K562 (cell line): ENCODE data around the gene ZNF273. TPM values are rescaled to one million over a fixed set of nuclear protein-coding genes. Genes with fewer than 3 reads are reported as not detected.
"Not testable (repeated sequence)": the region's sequence is repeated elsewhere in the genome, so short reads cannot be mapped to it uniquely, and the experiment has no call there.

Experiments
- ATAC-seq: fragments of 200-7000 bp; cut with Tn5 transposase; 3 replicates; pipeline ENCODE4 v1.9.1; 2020; ENCODE audit warnings: moderate library complexity
- BruUV-seq: library from RNA; stranded (reverse); fragments of 400-500 nt; replicated peaks from 2 replicates; lab custom pipeline; 2021; lab: Mats Ljungman, UMichigan
- CTCF ChIA-PET: fragments of 300-600 bp; formaldehyde crosslinking; extraction: SDS; loops from one replicate; lab custom pipeline; 2021; ENCODE audit warnings: low intra/inter-chr PET ratio; lab: Yijun Ruan, JAX
- POLR2A ChIA-PET: fragments of 300-600, 350-650 bp; sonication (Branson Sonifier 250); formaldehyde crosslinking; extraction: SDS; loops from one replicate; lab custom pipeline; 2021; ENCODE audit warnings: antibody characterized with exemption, inconsistent platforms; lab: Yijun Ruan, JAX
- DNase-seq, 4 experiments: peaks; one replicate each; pipeline versions ENCODE4 v3.0.0 to v3.0.0-alpha.2; 2011 to 2018; ENCODE audit warnings: low spot score in 3 of 4, mixed read lengths in 3 of 4; ENCODE audit errors: extremely low read depth in 1 of 4
- FAIRE-seq: peaks from 2 replicates; lab custom pipeline; 2011; peaks lifted over from hg19 to GRCh38; lab: Jason Lieb, UNC
- H2AFZ ChIP-seq: 2 replicates; pipeline ENCODE4 v1.6.0; 2011; ENCODE audit warnings: low read depth, low read length, control low read depth, inconsistent platforms
- H3K27ac ChIP-seq: fragments of 200-600 bp; 3 replicates; pipeline ENCODE4 v1.8.0; 2011; ENCODE audit warnings: low read depth, mild to moderate bottlenecking, control low read depth, inconsistent platforms, low read length, moderate library complexity, mixed read lengths; ENCODE audit errors: extremely low read depth
- H3K27me3 ChIP-seq, 2 experiments: fragments of 300-600 bp in 1 of 2; 2 replicates in 1 of 2; 3 replicates in 1 of 2; pipeline versions ENCODE4 v1.6.0 to v1.8.0; 2011; ENCODE audit warnings: inconsistent platforms in 2 of 2, low read length in 2 of 2, mild to moderate bottlenecking in 1 of 2, mixed read lengths in 1 of 2, moderate library complexity in 1 of 2; ENCODE audit not compliant: control insufficient read depth in 2 of 2, insufficient read depth in 2 of 2
- H3K36me3 ChIP-seq: fragments of 300-600 bp; 3 replicates; pipeline ENCODE4 v1.8.0; 2011; ENCODE audit warnings: mild to moderate bottlenecking, low read length, inconsistent platforms; ENCODE audit not compliant: control insufficient read depth, insufficient read depth
- H3K4me1 ChIP-seq, 2 experiments: fragments of 200-600 bp in 1 of 2; replicated peaks in 1 of 2; 2 replicates in 1 of 2; 3 replicates in 1 of 2; pipeline versions ENCODE4 v1.5.1 to v1.8.0; 2011; ENCODE audit warnings: inconsistent platforms in 2 of 2, low read length in 2 of 2, mild to moderate bottlenecking in 1 of 2, mixed read lengths in 1 of 2, moderate library complexity in 1 of 2; ENCODE audit not compliant: control insufficient read depth in 2 of 2, insufficient read depth in 2 of 2
- H3K4me2 ChIP-seq: 2 replicates; pipeline ENCODE4 v1.6.1; 2011; ENCODE audit warnings: low read length, control low read depth, inconsistent platforms, mixed read lengths; ENCODE audit not compliant: insufficient read depth
- H3K4me3 ChIP-seq: fragments of 200-600 bp; sonication (generic), shearing (Covaris generic); 2 replicates; pipeline ENCODE4 v1.5.1; 2016; ENCODE audit warnings: control low read depth, inconsistent platforms
- H3K79me2 ChIP-seq: fragments of 200-600 bp; 3 replicates; pipeline ENCODE4 v1.8.0; 2011; ENCODE audit warnings: low read length, inconsistent platforms; ENCODE audit not compliant: control insufficient read depth, insufficient read depth
- H3K9ac ChIP-seq, 2 experiments: 2 replicates each; pipeline versions ENCODE4 v1.6.0 to v1.6.1; 2011; ENCODE audit warnings: low read depth in 2 of 2, low read length in 2 of 2, control low read depth in 1 of 2, inconsistent platforms in 1 of 2, mild to moderate bottlenecking in 1 of 2, mixed read lengths in 1 of 2; ENCODE audit not compliant: insufficient read depth in 1 of 2
- H3K9me1 ChIP-seq: one replicate; pipeline ENCODE4 v1.6.0; 2011; ENCODE audit warnings: inconsistent platforms, mild to moderate bottlenecking, low read length, moderate library complexity; ENCODE audit not compliant: control insufficient read depth, insufficient read depth
- H3K9me3 ChIP-seq: replicated peaks from 2 replicates; pipeline ENCODE4 v1.5.1; 2011; ENCODE audit warnings: low read depth, low read length, inconsistent platforms; ENCODE audit not compliant: control insufficient read depth, insufficient read depth
- H4K20me1 ChIP-seq: replicated peaks from 2 replicates; pipeline ENCODE4 v1.6.1; 2011; ENCODE audit warnings: low read length, inconsistent platforms, mixed read lengths; ENCODE audit not compliant: control insufficient read depth, insufficient read depth
- ADNP ChIP-seq: fragments of 200-800 bp; sonication (Bioruptor generic); IDR thresholded peaks from 2 replicates; pipeline ENCODE4 v1.6.1; 2016; ENCODE audit warnings: missing genetic modification characterization, missing compliant biosample characterization
- CTCF ChIP-seq, 3 experiments: IDR thresholded peaks in 2 of 3; conservative IDR thresholded peaks in 1 of 3; 2 replicates each; pipeline ENCODE4 v1.5.1; 2011 to 2012; ENCODE audit warnings: low read length in 3 of 3, mild to moderate bottlenecking in 3 of 3, control low read depth in 2 of 3, improper control_type of control experiment in 1 of 3, inconsistent platforms in 1 of 3, low read depth in 1 of 3, mixed read lengths in 1 of 3, moderate library complexity in 1 of 3; ENCODE audit not compliant: insufficient read depth in 2 of 3
- RBM25 ChIP-seq: fragments of 200-400 bp; formaldehyde crosslinking; IDR thresholded peaks from 2 replicates; pipeline ENCODE4 v1.6.1; 2018; ENCODE audit warnings: low read length, low read depth, moderate library complexity; ENCODE audit not compliant: severe bottlenecking
- TRIM24 ChIP-seq, 2 experiments: fragments of 450-650 bp; IDR thresholded peaks; 2 replicates each; pipeline ENCODE4 v1.6.1; 2016
- TRIM28 ChIP-seq: fragments of 450-650 bp; IDR thresholded peaks from 2 replicates; pipeline ENCODE4 v1.6.1; 2017
- ZNF274 ChIP-seq: IDR thresholded peaks from 2 replicates; pipeline ENCODE4 v1.6.1; 2011; ENCODE audit warnings: low read depth, mild to moderate bottlenecking, low read length, moderate library complexity, borderline replicate concordance
- ZNF584 ChIP-seq: fragments of 200-800 bp; sonication (Bioruptor generic); IDR thresholded peaks from 2 replicates; pipeline ENCODE4 v1.6.1; 2016; ENCODE audit warnings: low read depth, mild to moderate bottlenecking, missing genetic modification characterization, missing compliant biosample characterization
- WGBS: fragments of 100-300 bp; shearing (Covaris generic); methylation state at CpG from one replicate; pipeline ENCODE4 v1.1.6; 2016; ENCODE audit warnings: low coverage, mixed read lengths; ENCODE audit not compliant: insufficient coverage; ENCODE audit errors: missing lambda C conversion rate; 5-methylcytosine and 5-hydroxymethylcytosine counted together
- in situ Hi-C: fragments of 300-500 bp; cut with MboI; formaldehyde crosslinking; loops from 4 replicates; pipeline ENCODE4 v1.15.0; 2018; ENCODE audit warnings: inconsistent platforms, mixed read lengths
- intact Hi-C: fragments of 100-400 bp; cut with micrococcal nuclease; formaldehyde crosslinking; loops from 2 replicates; pipeline ENCODE4 v1.14.2; 2022
- polyA plus RNA-seq, 8 experiments: library from polyadenylated mRNA; depleted of rRNA in 4 of 8; stranded (reverse) in 5 of 8; unstranded in 3 of 8; fragments of >200 nt; fragmentation: Nextera tagmentation in 2 of 8; fragmentation: Illumina TruSeq in 1 of 8; extraction: Ambion mirVana in 2 of 8; extraction: Trizol in 1 of 8; gene quantifications; 2 replicates each; pipeline versions ENCODE4 v1.2.1 to v1.2.3, GENCODE V29; 2011 to 2014; ENCODE audit warnings: inconsistent platforms in 1 of 8, missing spikeins in 1 of 8
- total RNA-seq, 7 experiments: library from RNA; depleted of rRNA in 6 of 7; stranded (reverse); fragments of >200 nt in 6 of 7; fragmentation: Illumina TruSeq in 2 of 7; extraction: Trizol in 2 of 7; gene quantifications; 2 replicates each; pipeline versions ENCODE4 v1.2.1 to v1.2.3, GENCODE V29; 2011 to 2021; ENCODE audit warnings: low replicate concordance in 1 of 7

ZNF273 gene
- total and polyA plus RNA-seq, 9 of the 15 experiments (the other 6 are each of a cell fraction or from before 2014, with no cell fraction given) = 13.3 to 37.0 (median 20.7) TPM

- Histone ChIP-seq H3K36me3 (peaks cover 47% of the 10 kb centered on the region), H3K9me3 (peaks cover 41% of the 10 kb centered on the region)
- DNase-seq, CTCF ChIA-PET, H3K9me1 ChIP-seq, ATAC-seq, intact Hi-C loops, POLR2A ChIA-PET, H3K4me2 ChIP-seq, FAIRE-seq, in situ Hi-C loops, H3K9ac ChIP-seq, H4K20me1 ChIP-seq, H3K4me3 ChIP-seq, H2AFZ ChIP-seq, H3K27me3 ChIP-seq, H3K27ac ChIP-seq, H3K4me1 ChIP-seq, H3K79me2 ChIP-seq: not testable (repeated sequence)
- BruUV-seq = TSS peak; percentile 10
- TF ChIP-seq TRIM24 (IDR thresholded peaks at IDR 0.05) (0 out of 4 replicates have a peak, but pooled peaks of 1 of the 2 experiments have one; percentile 9), TRIM28 (peak; percentile 45; the same call in 1 of the 2 replicates), ZNF274 (peak; percentile 90), ZNF584 (peak; percentile 88)
- WGBS = 96% methylated on average over 4 of the region's 4 CpGs
Measured at GRCh38 chr7:64928252-64929187, 25.4 kb downstream of the ZNF273 start.

GRCh38 chr7:64934478-64934877 lies 31.4 kb downstream of the ZNF273 start:
- BruUV-seq = no TSS peak
- Histone ChIP-seq H3K27ac (no peak overlapping the region), H3K9me3 (peaks cover 11% of the 10 kb centered on the region; the same call in 1 of the 2 replicates), H4K20me1 (no peaks in the 10 kb centered on the region), H2AFZ (no peak overlapping the region)
- no peak for DNase-seq
- no peak for FAIRE-seq
- in situ Hi-C loops = no loop called here
- TF ChIP-seq CTCF (IDR thresholded peaks at IDR 0.05 in 2 of 3, conservative IDR thresholded peaks at IDR 0.05 in 1 of 3; ENCODE audit: insufficient read depth in 2 of 3, low read depth in 1 of 3, low read length in 3 of 3) (no peak), ADNP (tag) (peak; percentile 51; the same call in 1 of the 2 replicates), RBM25 (peak; percentile 87)
- TF ChIP-seq, all 486 proteins: peak for 2
- ChIA-PET CTCF (no interaction called here), POLR2A (interaction anchor here (1.6 kb wide), 1 partner anchor 10 kb away, joined by 3 read pairs; no protein-coding TSS in a partner anchor)
- Histone ChIP-seq H3K4me1 (no peaks in the 10 kb centered on the region), H3K27me3 (no peaks in the 10 kb centered on the region), H3K4me2 (no peak overlapping the region), H3K36me3 (peaks cover 5% of the 10 kb centered on the region; the same call in 1 of the 3 replicates), H3K9me1 (no peaks in the 10 kb centered on the region), H3K4me3 (no peak overlapping the region), H3K79me2 (no peaks in the 10 kb centered on the region), H3K9ac (no peak overlapping the region)
- 69% methylated on average over 1 of the region's 1 CpG for WGBS
- intact Hi-C loops = no loop called here
- ATAC-seq = no peak
